ENCODE results near the gene EIF3I. TPM values are rescaled to one million over a fixed set of nuclear protein-coding genes. Genes with fewer than 3 reads are reported as not detected.

The EIF3I gene
- 160 TPM for total RNA-seq
- long read RNA-seq, transcript EIF3I-202 (11 exons, 1,458 nt), result major isoform, 471 of 581 reads
- long read RNA-seq, partial matches to known transcripts, result 85 of 581 reads
- long read RNA-seq, other reads (novel, unspliced or antisense), result 25 of 581 reads

DNA sequence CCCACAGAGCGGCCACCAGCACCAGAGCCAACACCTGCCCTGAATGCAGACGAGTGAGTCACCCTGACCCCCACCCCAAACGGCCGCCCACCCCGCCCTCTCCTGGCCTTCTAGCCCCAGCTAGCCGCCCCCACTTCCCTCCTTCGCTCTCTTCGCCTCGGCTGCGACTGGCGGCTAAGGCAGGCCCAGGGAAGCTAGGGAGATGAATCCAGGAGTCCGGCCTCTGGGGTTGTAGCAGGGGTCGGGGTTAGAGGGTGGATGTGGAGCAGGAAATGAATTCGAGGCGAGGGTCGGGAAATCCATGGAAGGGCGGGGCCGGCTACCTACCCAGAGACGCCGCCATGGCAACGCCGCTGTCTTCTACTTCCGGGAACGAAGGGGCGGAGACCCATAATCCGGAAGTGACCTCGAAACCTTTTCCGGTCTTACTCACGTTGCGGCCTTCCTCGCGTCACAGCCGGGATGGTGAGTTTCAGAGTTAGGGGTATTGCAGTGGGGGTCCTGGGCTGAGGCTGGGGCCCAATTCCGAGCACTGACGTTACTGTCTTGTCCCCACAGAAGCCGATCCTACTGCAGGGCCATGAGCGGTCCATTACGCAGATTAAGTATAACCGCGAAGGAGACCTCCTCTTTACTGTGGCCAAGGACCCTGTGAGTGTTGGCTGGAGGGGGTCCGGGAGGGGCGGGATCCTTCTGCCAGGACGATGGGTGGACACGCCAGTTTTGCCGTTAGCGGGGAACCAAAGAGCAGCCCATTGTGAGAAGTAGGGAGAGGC, at the start of gene EIF3I, which contains the start of gene TMEM234:
EIF3I (plus strand) TSS at position 428 of the 776 bp plus-strand sequence; CDS start at position 463, 35 bp downstream.
TMEM234 (minus strand) TSS at position 374 of the 776 bp plus-strand sequence; CDS start at position 343, 31 bp downstream.
- peak; percentile 96 for DNase-seq (ENCODE audit: low spot score)

- no peak for DNase-seq (ENCODE audit: low spot score)
Measured at GRCh38 chr1:32172621-32173245, 49.5 kb upstream of the EIF3I start.

DNA sequence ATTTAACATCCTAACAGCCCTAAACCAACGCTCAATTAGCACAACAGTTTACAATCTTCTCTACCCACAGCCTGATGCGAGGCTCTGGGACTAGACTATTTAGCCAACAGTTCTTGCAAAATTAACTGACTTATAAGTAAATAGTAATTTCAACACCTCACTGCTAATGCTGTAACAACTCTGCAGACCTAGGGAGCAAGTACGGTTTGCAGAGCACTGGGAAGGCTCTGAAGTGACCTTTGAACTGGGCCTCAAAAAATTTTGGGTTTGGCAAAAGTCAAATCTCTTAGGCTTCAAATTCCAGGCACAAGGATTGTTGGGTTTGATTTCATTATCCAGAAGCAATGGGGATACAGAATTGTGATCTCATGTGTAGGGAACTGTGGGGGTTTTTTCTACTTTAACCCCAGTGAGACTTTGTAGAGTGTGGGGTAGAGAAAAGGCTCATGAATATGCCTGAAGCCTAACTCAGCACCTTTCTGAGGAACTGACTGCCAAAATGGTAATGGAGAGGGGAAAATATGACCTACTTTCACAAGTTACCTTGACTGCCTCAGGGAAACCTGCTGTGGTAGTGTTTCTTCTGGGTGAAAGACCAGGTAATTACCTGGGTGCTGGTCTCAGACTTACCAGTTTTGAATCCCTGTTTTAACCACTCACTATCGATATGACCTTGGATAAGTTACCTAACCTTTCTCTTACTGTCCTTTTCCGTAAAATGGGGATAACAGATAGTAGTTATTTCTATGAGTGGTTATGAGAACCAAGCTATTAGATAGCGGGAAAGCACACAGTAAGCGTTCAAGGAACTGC, 43.6 kb upstream of the EIF3I start:
- no peak for DNase-seq (ENCODE audit: low spot score)

- no peak for DNase-seq (ENCODE audit: low spot score)
Measured at GRCh38 chr1:32179193-32179442, 43.1 kb upstream of the EIF3I start.

DNA sequence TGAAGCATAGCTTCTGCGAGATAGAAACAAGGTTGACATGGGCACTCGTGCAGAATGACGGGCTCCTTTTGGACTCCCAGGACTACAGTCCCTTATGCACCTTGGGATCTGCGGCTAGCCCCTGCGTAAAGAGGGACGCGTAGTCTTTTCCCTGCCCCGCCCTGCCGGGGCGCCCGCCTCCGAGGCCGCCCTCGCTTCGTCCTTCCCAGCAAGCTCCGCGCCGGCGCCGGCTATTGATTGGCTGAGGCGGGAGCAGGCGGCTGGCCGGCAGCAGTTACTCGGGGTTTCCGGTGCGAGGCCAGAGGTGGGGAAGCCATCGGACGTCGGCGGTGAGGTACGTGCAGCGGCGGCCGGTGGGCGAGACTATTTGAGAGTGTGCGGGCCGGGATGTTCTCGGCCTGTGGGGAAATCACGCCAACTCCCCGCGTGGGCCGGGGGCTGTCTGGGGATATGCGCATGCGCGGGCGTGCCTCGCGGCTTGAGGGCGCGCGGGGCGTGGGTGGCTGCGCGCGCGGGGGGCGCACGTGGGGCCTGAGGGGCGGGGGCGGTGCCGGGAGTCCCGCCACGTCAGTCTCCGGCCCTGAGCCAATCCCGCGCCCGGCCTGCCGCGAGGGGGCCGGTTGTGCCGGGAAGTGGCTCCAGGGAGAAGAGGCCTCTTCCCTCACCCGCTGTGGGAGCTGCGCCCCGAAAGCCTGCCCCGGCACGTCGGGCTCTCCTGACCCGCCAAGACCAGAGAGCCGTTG, 42.6 kb upstream of the EIF3I start, which contains the start of gene TXLNA:
TXLNA (plus strand) TSS at position 233 of the 743 bp plus-strand sequence. CDS start 671 bp downstream, outside the sequence.
- DNase-seq (ENCODE audit: low spot score), result peak; percentile 99

- no peak for DNase-seq (ENCODE audit: low spot score)
Measured at GRCh38 chr1:32180186-32181060, 41.8 kb upstream of the EIF3I start.

DNA sequence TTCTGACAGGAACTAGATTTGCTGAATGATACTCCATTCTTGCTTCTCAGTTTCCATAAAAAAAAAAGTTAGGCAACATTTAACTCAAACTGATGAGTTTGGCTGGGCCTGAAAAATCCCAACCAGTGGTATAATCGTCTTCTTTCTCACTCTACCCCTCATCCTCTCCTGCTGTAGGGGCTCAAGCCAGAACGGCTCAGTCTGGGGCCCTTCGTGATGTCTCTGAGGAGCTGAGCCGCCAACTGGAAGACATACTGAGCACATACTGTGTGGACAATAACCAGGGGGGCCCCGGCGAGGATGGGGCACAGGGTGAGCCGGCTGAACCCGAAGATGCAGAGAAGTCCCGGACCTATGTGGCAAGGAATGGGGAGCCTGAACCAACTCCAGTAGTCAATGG, 41.1 kb upstream of the EIF3I start:
- DNase-seq (ENCODE audit: low spot score), result no peak

DNA sequence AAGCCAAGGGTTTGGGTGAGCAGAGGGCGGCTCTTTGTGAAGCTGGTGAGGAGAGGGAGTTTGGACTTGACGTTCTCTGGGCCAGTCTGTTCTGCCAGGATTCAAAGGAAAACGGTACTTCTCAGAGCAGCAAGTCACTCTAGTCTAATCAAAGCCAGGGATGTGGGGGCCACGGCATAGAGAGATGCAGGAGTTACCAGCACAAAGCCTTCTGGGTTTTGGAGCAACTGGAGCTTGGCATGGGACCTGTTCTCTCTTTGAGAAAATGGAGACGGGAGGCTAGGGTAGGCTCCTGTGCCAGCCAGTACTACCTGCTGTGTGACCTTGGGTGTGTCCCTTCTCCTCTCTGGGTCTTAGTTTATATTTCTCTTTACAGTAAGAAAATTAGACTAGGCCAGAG, 40.6 kb upstream of the EIF3I start:
- no peak for DNase-seq (ENCODE audit: low spot score)

DNA sequence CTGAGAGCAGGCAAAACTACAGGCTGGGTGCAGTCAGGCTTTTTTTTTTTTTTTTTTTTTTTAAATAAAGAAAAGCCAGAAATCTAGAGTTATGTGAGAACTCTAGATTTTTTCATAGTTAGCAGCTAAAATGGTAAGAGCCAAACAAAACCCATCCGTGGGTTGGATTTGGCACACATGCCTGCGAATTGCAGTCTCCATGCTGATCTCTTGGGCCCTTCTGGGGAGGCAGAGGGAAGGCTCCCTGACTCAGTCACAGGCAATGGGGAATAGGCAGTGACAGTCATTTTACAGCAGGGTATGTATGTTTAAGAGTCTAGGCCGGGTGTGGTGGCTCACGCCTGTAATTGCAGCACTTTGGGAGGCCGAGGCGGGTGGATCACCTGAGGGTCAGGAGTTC, 40.1 kb upstream of the EIF3I start:
- DNase-seq (ENCODE audit: low spot score), result no peak

DNA sequence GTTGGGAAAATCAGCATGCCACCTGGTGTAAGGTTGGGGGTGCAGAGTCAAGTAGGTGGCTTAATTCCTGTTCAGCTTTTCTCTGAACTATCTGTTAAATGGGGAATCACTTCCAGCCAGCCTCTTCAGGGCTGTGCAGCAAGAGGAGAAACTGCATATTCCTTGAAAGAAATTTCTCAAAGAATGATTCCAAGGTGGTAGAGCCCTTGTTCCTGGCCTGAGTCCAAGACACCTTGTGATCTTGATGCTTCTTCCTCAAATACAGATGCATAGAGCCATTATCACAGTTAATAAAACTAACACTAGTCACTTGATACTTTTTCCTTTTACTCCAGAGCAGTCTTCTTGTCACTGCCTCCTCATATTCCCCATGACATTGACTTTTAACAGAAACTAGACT, 37.6 kb upstream of the EIF3I start:
- DNase-seq (ENCODE audit: low spot score), result no peak

GRCh38 chr1:32186077-32186476, 36.1 kb upstream of the EIF3I start:
- no peak for DNase-seq (ENCODE audit: low spot score)

DNA sequence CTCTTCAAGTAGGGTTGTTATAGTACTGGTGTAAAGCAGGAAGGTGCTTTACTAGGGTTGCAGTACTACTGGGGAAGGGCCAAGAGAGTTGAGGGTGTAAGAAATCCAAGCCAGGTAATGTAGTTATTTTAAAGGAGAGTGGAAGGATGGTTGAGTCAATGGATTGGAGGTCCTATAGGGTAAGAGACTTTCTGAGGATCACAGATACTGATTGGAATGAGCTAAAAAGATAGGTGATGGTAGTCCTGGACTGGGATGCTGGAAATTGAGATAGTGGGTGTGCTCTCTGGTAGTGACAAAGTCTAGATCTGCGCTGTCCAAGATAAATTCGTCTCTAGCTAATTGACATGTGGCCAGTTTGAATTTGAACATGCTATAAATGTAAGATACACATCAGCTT, 35.7 kb upstream of the EIF3I start:
- DNase-seq (ENCODE audit: low spot score), result no peak

DNA sequence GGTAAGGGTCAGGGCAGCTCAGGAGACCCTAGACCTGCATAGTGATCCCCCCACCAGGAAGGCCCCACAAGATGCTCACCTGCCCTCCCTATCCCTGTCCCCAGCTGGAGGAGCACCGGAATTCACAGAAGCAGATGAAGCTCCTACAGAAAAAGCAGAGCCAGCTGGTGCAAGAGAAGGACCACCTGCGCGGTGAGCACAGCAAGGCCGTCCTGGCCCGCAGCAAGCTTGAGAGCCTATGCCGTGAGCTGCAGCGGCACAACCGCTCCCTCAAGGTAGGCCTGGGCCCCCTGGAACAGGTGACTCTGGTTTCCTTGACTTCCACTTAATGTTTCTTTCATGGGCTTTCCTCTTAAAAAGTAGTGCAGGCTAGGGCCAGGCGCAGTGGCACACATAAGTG, 34.4 kb upstream of the EIF3I start:
- no peak for DNase-seq (ENCODE audit: low spot score)

DNA sequence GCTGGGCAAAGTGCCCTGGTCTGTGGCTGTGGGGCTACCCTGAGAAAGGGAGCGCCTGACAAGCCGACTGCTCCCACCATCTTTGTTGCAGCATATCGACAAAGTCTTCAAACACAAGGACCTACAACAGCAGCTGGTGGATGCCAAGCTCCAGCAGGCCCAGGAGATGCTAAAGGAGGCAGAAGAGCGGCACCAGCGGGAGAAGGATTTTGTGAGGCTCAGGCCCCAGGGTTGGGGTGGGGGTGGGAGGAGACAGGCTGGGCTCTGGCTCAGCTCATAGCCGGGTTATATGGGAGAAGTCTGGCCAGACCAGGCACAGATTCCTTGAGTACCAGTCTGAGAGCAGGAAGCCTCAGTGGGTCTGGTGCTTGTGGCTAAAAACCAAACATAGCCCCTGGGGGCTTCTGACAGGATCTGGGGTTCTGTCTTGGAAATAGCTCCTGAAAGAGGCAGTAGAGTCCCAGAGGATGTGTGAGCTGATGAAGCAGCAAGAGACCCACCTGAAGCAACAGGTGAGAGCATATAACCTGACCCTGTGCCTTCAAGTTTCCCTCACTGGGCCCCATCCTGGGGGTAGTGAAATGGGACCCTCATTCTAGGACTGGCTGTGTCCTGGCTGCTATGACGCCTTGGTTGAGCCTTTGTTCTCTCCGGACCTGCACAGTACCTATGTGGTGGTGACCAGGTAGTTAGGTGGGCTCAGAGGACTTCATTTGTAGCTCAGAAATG, 29.8 kb upstream of the EIF3I start:
- no peak for DNase-seq (ENCODE audit: low spot score)

- DNase-seq (ENCODE audit: low spot score), result no peak
Measured at GRCh38 chr1:32194984-32195383, 27.2 kb upstream of the EIF3I start.

DNA sequence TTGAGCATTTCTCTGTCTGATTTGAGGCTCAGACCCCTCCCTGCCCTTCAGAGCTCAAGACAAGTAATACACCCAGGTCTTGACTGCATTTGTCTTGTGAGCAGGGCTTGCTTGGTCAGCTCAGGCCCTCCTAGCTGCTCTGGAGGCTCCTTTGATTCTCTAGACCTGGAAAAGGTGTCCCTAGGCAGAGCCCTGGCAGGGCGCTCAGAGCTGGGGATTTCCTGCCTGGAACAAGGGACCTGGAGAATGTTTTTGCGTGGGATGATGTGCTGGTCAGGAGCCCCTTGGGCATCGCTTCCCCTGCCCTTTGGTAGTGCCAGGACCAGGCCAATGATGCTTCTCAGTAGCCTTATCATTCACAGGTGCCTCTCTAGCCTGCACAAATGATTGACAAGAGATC, 26.7 kb upstream of the EIF3I start:
- DNase-seq (ENCODE audit: low spot score), result no peak

- DNase-seq (ENCODE audit: low spot score), result no peak
Measured at GRCh38 chr1:32195972-32196823, 26.0 kb upstream of the EIF3I start.

GRCh38 chr1:32197074-32197473, 25.1 kb upstream of the EIF3I start:
- no peak for DNase-seq (ENCODE audit: low spot score)

Measured in mesenteric fat pad (tissue), 1 donor.